Astrocyte of the cerebellum (primary cell): ENCODE measurements around the gene ZEB1.

Experiments
- DNase-seq: peaks from one replicate; pipeline ENCODE4 v3.0.0-alpha.2; 2011; ENCODE audit warnings: low read depth
- H3K4me3 ChIP-seq: 2 replicates; pipeline ENCODE4 v1.5.1; 2011; ENCODE audit warnings: mild to moderate bottlenecking, low read depth, low read length, moderate library complexity
- in situ Hi-C: cut with HindIII; loops from 2 replicates; pipeline ENCODE4 v1.10.0; 2017; ENCODE audit warnings: low sequenced_read_pairs
- TF ChIP-seq, protein P1 (sequence below): IDR thresholded peaks from 2 replicates; pipeline ENCODE4 v1.5.1; 2012; ENCODE audit warnings: low read length, low read depth, moderate library complexity, mild to moderate bottlenecking; ENCODE audit errors: missing control alignments

The ZEB1 gene

DNA sequence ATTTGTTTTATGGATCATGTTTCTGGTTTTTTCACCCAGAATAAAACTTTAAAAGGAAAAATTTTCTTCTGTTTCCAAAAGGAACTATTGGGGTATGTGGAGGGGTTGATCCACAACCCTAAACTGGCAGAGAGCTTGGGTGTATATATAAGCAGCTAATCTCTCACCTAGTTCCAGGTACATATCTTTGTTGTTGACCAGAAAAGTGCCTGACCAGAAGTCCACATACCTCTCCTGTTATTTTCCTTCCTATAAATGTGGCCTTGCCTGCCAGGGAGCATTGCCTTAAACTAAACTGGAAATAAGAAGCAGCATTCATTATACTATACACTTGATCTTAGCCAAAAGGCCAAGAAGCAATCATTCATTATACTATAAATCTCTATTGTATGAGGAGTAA, 112.0 kb downstream of the ZEB1 start:
- TF ChIP-seq, protein P1, sequence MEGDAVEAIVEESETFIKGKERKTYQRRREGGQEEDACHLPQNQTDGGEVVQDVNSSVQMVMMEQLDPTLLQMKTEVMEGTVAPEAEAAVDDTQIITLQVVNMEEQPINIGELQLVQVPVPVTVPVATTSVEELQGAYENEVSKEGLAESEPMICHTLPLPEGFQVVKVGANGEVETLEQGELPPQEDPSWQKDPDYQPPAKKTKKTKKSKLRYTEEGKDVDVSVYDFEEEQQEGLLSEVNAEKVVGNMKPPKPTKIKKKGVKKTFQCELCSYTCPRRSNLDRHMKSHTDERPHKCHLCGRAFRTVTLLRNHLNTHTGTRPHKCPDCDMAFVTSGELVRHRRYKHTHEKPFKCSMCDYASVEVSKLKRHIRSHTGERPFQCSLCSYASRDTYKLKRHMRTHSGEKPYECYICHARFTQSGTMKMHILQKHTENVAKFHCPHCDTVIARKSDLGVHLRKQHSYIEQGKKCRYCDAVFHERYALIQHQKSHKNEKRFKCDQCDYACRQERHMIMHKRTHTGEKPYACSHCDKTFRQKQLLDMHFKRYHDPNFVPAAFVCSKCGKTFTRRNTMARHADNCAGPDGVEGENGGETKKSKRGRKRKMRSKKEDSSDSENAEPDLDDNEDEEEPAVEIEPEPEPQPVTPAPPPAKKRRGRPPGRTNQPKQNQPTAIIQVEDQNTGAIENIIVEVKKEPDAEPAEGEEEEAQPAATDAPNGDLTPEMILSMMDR, result no peak
- in situ Hi-C loops, result no loop called here
- H3K4me3 ChIP-seq, result no peak overlapping the region
- no peak for DNase-seq

DNA sequence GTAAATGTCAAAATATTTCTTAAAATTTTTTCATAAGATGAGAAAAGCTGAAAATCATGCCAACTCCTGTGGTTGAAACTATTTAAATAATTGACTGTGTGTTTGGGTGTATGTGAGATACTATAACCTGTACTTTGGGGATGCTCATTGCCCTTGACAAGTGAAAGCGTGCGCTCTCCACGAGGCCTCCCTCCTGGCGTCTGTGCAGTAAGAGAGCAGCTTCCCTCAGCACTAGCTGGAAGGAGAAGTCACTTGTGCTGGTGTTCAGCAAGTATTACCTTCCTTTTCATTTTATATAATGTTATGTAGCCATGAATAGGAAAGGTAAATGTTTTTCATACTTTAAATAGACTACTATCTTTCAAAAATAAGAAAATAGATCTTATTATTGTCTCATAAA, 118.9 kb downstream of the ZEB1 start:
- in situ Hi-C loops, result no loop called here
- no peak for DNase-seq
- TF ChIP-seq, protein P1, result no peak
- no peak overlapping the region for H3K4me3 ChIP-seq

DNA sequence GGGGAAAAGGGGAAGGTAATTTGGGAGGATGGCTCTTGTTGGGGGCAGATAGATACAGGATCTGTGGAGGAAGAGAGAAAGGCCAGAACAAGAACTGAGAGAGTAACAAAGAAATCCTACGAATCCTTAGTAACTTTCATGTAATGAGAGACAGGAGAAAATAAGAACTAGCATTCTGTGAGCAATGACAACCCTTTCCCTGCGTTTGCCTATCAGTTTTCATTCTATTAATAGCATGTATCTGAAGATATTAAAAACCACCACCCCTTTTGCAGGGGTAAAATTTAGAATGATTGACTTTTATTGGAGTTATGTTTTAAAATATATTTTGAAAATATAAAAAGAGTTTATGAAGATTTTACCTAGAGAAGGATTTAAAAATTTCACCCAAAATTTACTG, 132.8 kb downstream of the ZEB1 start:
- in situ Hi-C loops, result no loop called here
- no peak for DNase-seq
- TF ChIP-seq, protein P1, result no peak
- H3K4me3 ChIP-seq, result no peak overlapping the region

DNA sequence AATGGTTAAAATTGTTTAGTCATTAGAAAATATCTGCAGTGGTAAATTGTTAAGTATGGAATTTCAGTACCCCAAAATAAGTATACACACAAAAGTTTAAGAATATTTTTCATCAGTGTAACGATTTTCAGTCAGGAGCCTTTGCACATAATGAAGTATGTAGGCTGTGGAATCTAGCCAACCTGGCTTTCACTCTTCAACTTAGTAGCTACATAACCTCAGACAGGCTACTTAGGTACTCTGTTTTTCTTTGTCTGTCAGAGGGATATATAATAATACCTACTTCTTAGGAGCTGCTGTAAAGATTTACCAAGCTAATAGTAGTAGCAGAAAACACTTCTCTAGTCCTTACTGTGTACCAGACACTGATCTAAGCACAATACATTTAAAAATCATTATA, 137.5 kb downstream of the ZEB1 start:
- in situ Hi-C loops, result no loop called here
- no peak overlapping the region for H3K4me3 ChIP-seq
- DNase-seq, result peak; percentile 20
- TF ChIP-seq, protein P1, result no peak

DNA sequence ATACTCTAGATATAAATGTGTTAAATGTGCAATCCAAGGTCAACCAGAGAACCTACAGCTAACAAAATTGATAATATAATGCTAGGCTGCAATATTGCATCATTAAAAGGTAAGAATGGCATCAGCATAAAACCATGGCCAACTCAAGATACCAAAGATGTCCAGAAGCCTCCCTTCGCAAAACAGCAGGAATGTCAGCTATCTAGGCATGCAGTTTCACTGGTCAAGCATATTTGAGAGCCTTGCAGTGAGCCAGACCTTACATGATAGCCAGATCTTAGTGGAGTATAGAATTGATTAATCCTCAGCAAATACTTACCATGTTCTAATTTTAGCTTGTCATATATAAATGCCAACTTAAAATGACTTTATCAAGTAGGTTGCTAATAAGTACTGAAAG, 138.8 kb downstream of the ZEB1 start:
- no peak for DNase-seq
- H3K4me3 ChIP-seq, result no peak overlapping the region
- TF ChIP-seq, protein P1, result no peak
- in situ Hi-C loops, result no loop called here

DNA sequence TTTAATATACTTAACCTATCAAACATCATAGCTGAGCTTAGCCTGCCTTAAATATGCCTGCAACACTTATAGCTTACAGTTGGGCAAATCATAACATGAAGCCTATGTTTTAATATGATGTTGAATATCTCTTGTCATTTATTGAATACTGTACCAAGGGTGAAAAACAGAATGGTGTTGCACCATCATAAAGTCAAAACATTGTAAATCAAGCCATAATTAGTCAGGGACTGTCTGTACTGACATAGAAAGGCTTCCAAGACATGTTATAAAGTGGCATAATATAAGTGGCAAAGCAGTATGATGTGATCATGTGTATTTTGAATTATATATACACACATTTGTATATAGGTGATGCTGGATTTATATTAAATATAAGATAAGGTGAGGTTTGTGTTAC, 140.0 kb downstream of the ZEB1 start:
- in situ Hi-C loops, result no loop called here
- TF ChIP-seq, protein P1, result no peak

DNA sequence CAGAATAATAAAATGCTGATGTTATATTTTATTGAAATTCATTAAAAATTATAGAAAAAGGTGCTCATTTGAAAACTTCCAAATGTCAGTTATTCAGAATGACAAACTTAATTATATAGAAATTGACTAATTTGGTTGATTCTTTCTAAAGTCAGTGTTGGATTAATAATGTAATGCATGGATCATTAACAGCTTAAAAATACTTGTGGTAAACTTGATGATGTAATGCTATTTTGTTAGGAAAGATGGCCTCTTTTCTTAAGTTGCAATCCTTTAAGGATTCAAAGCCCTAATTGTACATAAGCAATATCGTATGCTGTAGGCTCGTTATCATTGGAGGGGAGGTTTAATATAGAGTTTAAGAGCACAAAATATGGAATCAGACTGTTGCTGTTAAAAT, 141.2 kb downstream of the ZEB1 start:
- in situ Hi-C loops, result no loop called here
- DNase-seq, result no peak
- TF ChIP-seq, protein P1, result no peak
- H3K4me3 ChIP-seq, result no peak overlapping the region

More for the DNA sequence above, 140.0 kb downstream of the ZEB1 start:
- no peak for DNase-seq
- no peak overlapping the region for H3K4me3 ChIP-seq
